Posterior cingulate gyrus (tissue), 11 donors: Measurements from ENCODE around the gene PGGT1B.

Experiments used
- DNase-seq, 10 donors: peaks; one replicate each; pipeline versions ENCODE4 v3.0.0 to v3.0.0-alpha.2; 2020 to 2021; ENCODE audit warnings: mixed read lengths in 3 of 10
- intact Hi-C: fragments of 100-400 bp; cut with DNase I; formaldehyde crosslinking; loops from one replicate; pipeline ENCODE4 v1.15.1; 2023

Gene PGGT1B

GRCh38 chr5:115262321-115263077, at the start of gene PGGT1B:
Gene PGGT1B (minus strand): TSS chr5:115262877. CDS start chr5:115262851, 26 bp downstream.
- intact Hi-C loops: no loop called here
- peak; percentile 87 to 99 (median 93) for DNase-seq

GRCh38 chr5:115309751-115310370, 47.2 kb upstream of the PGGT1B start:
- DNase-seq: no peak

GRCh38 chr5:115308815-115309214, 46.1 kb upstream of the PGGT1B start:
- DNase-seq: no peak
- intact Hi-C loops: loop anchor here (1.0 kb wide), 1 partner anchor 277 kb away; no protein-coding TSS in a partner anchor

More at GRCh38 chr5:115309751-115310370, 47.2 kb upstream of the PGGT1B start:
- intact Hi-C loops: loop anchor here (1.0 kb wide), 1 partner anchor 276 kb away; no protein-coding TSS in a partner anchor

GRCh38 chr5:115306011-115306536, 43.4 kb upstream of the PGGT1B start:
- intact Hi-C loops: no loop called here
- no peak for DNase-seq

GRCh38 chr5:115304496-115304895, 41.8 kb upstream of the PGGT1B start:
- no peak for DNase-seq
- intact Hi-C loops: no loop called here

- intact Hi-C loops: no loop called here
- DNase-seq: no peak
These were observed 36.1 kb upstream of the PGGT1B start for GRCh38 chr5:115298811-115299210.

- intact Hi-C loops: no loop called here
- no peak for DNase-seq
These were observed 34.4 kb upstream of the PGGT1B start for GRCh38 chr5:115297031-115297430.

- peak; percentile 67 to 97 (median 82) for DNase-seq
- intact Hi-C loops: no loop called here
These were observed 33.7 kb upstream of the PGGT1B start, which contains the start of gene CCDC112 for GRCh38 chr5:115296124-115297022. Gene CCDC112 (minus strand): TSS chr5:115296654. CDS start chr5:115296543, 111 bp downstream.

GRCh38 chr5:115295777-115296123, 33.1 kb upstream of the PGGT1B start:
- intact Hi-C loops: no loop called here
- no peak for DNase-seq

GRCh38 chr5:115291397-115291796, 28.7 kb upstream of the PGGT1B start:
- intact Hi-C loops: no loop called here
- DNase-seq: no peak

- DNase-seq: no peak
- intact Hi-C loops: no loop called here
These were observed 26.4 kb upstream of the PGGT1B start for GRCh38 chr5:115289104-115289503.

- intact Hi-C loops: no loop called here
- DNase-seq: no peak
These were observed 21.3 kb upstream of the PGGT1B start for GRCh38 chr5:115284021-115284420.

GRCh38 chr5:115282131-115282530, 19.5 kb upstream of the PGGT1B start:
- intact Hi-C loops: no loop called here

GRCh38 chr5:115274584-115274983, 11.9 kb upstream of the PGGT1B start:
- DNase-seq: no peak
- intact Hi-C loops: no loop called here

More at GRCh38 chr5:115282131-115282530, 19.5 kb upstream of the PGGT1B start:
- DNase-seq: no peak

- intact Hi-C loops: no loop called here
- DNase-seq: no peak
These were observed 9.8 kb upstream of the PGGT1B start for GRCh38 chr5:115272297-115272958.

- DNase-seq: no peak
- intact Hi-C loops: no loop called here
These were observed 8.8 kb upstream of the PGGT1B start for GRCh38 chr5:115271295-115272050.

- intact Hi-C loops: no loop called here
- DNase-seq: no peak
These were observed 4.9 kb upstream of the PGGT1B start for GRCh38 chr5:115267617-115268016.

- intact Hi-C loops: no loop called here
- DNase-seq: peak in 2 of 10 donors; percentile 59 to 80
These were observed 2.5 kb upstream of the PGGT1B start for GRCh38 chr5:115265220-115265619.

GRCh38 chr5:115264786-115265185, 2.1 kb upstream of the PGGT1B start:
- intact Hi-C loops: no loop called here
- DNase-seq: peak in 3 of 10 donors; percentile 37 to 75 (median 74)
